ENCODE measurements around the gene SOST. TPM values are rescaled to one million over a fixed set of nuclear protein-coding genes. Genes with fewer than 3 reads are reported as not detected.
A peak's percentile ranks its signal among the peaks of the same experiment; 100 is the strongest.

SOST gene
- polyA plus RNA-seq, 1 of the 3 experiments (the other 2 are of a cell fraction) = not detected

GRCh38 chr17:43734376-43734775 is 24.2 kb downstream of the SOST start:
- CTCF ChIA-PET = interaction anchor here (0.9 to 2.7 kb wide), 4 partner anchors 10 to 40 kb away, joined by 3 to 9 read pairs (median 4); no protein-coding TSS in a partner anchor
- peak overlapping the region in 1 of 2 experiments; percentile 47; a peak in 1 of 4 replicates for H3K27ac ChIP-seq (ENCODE audit: low read depth in 2 of 2, low read length in 1 of 2)
- peaks cover 0 to 15% of the 10 kb centered on the region in 2 experiments; a peak in 2 of 4 replicates for H3K4me1 ChIP-seq (ENCODE audit: control insufficient read depth in 1 of 2, insufficient read depth in 2 of 2, low read depth in 1 of 2, low read length in 1 of 2)

GRCh38 chr17:43733956-43734355 is 24.6 kb downstream of the SOST start:
- peak overlapping the region; percentile 48; the same call in 1 of the 2 replicates for H2AFZ ChIP-seq (ENCODE audit: low read depth)
- H3K9me3 ChIP-seq = no peaks in the 10 kb centered on the region
- no peak overlapping the region for H3K9ac ChIP-seq
- H3K9me2 ChIP-seq = no peaks in the 10 kb centered on the region
- H3K79me2 ChIP-seq (ENCODE audit: insufficient read depth) = no peaks in the 10 kb centered on the region
- peak overlapping the region; percentile 25; the same call in 1 of the 2 replicates for H3K4me2 ChIP-seq
- H3K36me3 ChIP-seq (replicated peaks in 1 of 2; ENCODE audit: control insufficient read depth in 1 of 2, insufficient read depth in 2 of 2, low read length in 1 of 2) = no peaks in the 10 kb centered on the region
- peaks cover 10% of the 10 kb centered on the region for H3F3A ChIP-seq (replicated peaks; ENCODE audit: insufficient read depth)
- POLR2A ChIA-PET = no interaction called here
- 75% methylated on average over 1 of the region's 1 CpG for WGBS (ENCODE audit: low lambda C conversion rate)
- no peak overlapping the region for H3K4me3 ChIP-seq (ENCODE audit: low read depth in 2 of 2, low read length in 1 of 2)
- CTCF ChIA-PET = interaction anchor here (0.9 to 2.7 kb wide), 6 partner anchors 8 to 60 kb away, joined by 3 to 9 read pairs (median 3); no protein-coding TSS in a partner anchor
- H3K27ac ChIP-seq (ENCODE audit: low read depth in 2 of 2, low read length in 1 of 2) = peak overlapping the region in 1 of 2 experiments; percentile 47; a peak in 1 of 4 replicates
- TF ChIP-seq NFIC (IDR thresholded peaks at IDR 0.05; ENCODE audit: borderline replicate concordance) (no peak), REST (IDR thresholded peaks at IDR 0.05; ENCODE audit: low read depth, low read length) (no peak), FOXM1 (IDR thresholded peaks at IDR 0.05; ENCODE audit: low read depth) (no peak), GABPA (IDR thresholded peaks at IDR 0.05; ENCODE audit: low read depth) (no peak)
- H3K27me3 ChIP-seq (ENCODE audit: insufficient read depth) = no peaks in the 10 kb centered on the region
- H4K20me1 ChIP-seq (ENCODE audit: insufficient read depth) = no peaks in the 10 kb centered on the region
- no peak for DNase-seq
- peaks cover 0 to 15% of the 10 kb centered on the region in 2 experiments; a peak in 2 of 4 replicates for H3K4me1 ChIP-seq (ENCODE audit: control insufficient read depth in 1 of 2, insufficient read depth in 2 of 2, low read depth in 1 of 2, low read length in 1 of 2)

More at GRCh38 chr17:43734376-43734775, 24.2 kb downstream of the SOST start:
- H3F3A ChIP-seq (replicated peaks; ENCODE audit: insufficient read depth) = peaks cover 10% of the 10 kb centered on the region
- POLR2A ChIA-PET = no interaction called here
- peak overlapping the region; percentile 48; the same call in 1 of the 2 replicates for H2AFZ ChIP-seq (ENCODE audit: low read depth)
- no peak for TF ChIP-seq JUND (IDR thresholded peaks at IDR 0.05)
- TF ChIP-seq TCF12 (IDR thresholded peaks at IDR 0.05) = peak; percentile 61; the same call in 1 of the 2 replicates
- TF ChIP-seq, protein P1, sequence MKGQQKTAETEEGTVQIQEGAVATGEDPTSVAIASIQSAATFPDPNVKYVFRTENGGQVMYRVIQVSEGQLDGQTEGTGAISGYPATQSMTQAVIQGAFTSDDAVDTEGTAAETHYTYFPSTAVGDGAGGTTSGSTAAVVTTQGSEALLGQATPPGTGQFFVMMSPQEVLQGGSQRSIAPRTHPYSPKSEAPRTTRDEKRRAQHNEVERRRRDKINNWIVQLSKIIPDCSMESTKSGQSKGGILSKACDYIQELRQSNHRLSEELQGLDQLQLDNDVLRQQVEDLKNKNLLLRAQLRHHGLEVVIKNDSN (IDR thresholded peaks at IDR 0.05; ENCODE audit: borderline replicate concordance, low read depth) = no peak
- TF ChIP-seq, protein P2, sequence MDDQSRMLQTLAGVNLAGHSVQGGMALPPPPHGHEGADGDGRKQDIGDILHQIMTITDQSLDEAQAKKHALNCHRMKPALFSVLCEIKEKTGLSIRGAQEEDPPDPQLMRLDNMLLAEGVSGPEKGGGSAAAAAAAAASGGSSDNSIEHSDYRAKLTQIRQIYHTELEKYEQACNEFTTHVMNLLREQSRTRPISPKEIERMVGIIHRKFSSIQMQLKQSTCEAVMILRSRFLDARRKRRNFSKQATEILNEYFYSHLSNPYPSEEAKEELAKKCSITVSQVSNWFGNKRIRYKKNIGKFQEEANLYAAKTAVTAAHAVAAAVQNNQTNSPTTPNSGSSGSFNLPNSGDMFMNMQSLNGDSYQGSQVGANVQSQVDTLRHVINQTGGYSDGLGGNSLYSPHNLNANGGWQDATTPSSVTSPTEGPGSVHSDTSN (IDR thresholded peaks at IDR 0.05) = peak; percentile 38; the same call in 1 of the 2 replicates
- no peaks in the 10 kb centered on the region for H4K20me1 ChIP-seq (ENCODE audit: insufficient read depth)
- H3K4me2 ChIP-seq = peak overlapping the region; percentile 25; the same call in 1 of the 2 replicates
- H3K79me2 ChIP-seq (ENCODE audit: insufficient read depth) = no peaks in the 10 kb centered on the region
- WGBS (ENCODE audit: low lambda C conversion rate) = 48% methylated on average over 5 of the region's 5 CpGs
- no peaks in the 10 kb centered on the region for H3K9me3 ChIP-seq
- no peaks in the 10 kb centered on the region for H3K9me2 ChIP-seq
- no peak overlapping the region for H3K4me3 ChIP-seq (ENCODE audit: low read depth in 2 of 2, low read length in 1 of 2)
- DNase-seq = no peak
- no peaks in the 10 kb centered on the region for H3K27me3 ChIP-seq (ENCODE audit: insufficient read depth)
- H3K36me3 ChIP-seq (replicated peaks in 1 of 2; ENCODE audit: control insufficient read depth in 1 of 2, insufficient read depth in 2 of 2, low read length in 1 of 2) = no peaks in the 10 kb centered on the region
- H3K9ac ChIP-seq = no peak overlapping the region
